Measurements from ENCODE around the gene APOD.
A peak's percentile ranks its signal among the peaks of the same experiment; 100 is the strongest.

APOD gene

DNA sequence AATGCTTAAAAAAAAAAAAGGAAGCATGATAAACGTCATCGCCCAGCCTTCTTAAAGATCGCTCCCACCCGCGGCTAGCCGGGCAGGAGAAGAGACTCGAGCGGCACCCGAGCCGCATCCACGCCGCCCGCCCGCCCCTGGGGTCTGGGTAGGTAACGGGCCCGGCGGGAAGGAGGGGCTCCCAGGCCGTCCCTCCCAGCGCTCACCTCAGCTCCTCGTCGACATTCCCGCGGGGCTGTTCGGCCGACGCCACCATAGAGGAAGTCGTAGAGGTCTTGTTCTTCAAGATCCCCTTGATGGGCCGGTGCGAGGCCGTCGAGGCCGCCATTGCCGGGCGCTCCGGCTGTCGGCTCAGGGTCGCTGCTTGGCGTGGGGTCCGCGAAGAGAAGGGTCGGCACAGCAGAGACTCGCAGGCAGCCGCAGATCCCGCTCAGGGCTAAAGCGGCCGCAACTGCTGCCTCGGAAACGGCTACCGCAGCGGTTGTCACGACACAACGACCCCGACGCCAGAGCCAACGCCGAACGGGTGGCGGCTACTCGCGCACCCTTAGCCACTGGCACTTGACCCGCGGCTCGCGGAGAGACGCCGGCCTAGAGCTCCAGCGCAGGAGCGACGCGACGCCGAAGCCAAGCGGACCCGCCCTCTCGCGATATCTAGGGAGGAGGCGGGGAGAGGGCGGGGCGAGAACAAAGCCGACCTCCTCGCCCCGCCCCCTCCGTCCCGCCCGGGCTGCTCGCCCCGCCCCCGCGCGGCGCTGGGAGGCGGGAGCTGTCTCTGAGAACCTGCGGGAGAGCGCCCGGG is 40.8 kb downstream of the APOD start, which contains the start of gene PPP1R2:
Gene PPP1R2 (minus strand): TSS at position 628 of the 802 bp plus-strand sequence. CDS start 300 bp downstream, at position 328.
- Histone ChIP-seq H3K9ac (ENCODE audit: low read depth, low read length, poor library complexity) (peak within 1 kb of the TSS; percentile 94), H2BK12ac (ENCODE audit: low read length) (no peak within 1 kb of the TSS), H3K23ac (ENCODE audit: low read depth, low read length, poor library complexity) (peak within 1 kb of the TSS; percentile 76), H2AK5ac (ENCODE audit: low read depth, low read length) (no peak within 1 kb of the TSS), H3K79me1 (ENCODE audit: low read depth, low read length) (no peaks in the 10 kb centered on the region), H4K91ac (ENCODE audit: low read depth, low read length, poor library complexity) (no peak within 1 kb of the TSS), H2BK120ac (ENCODE audit: low read depth, low read length) (no peak within 1 kb of the TSS), H3K4me2 (ENCODE audit: insufficient read depth, low read length, poor library complexity, severe bottlenecking) (peak within 1 kb of the TSS; percentile 72), H2BK15ac (ENCODE audit: low read length) (peak within 1 kb of the TSS; percentile 54), H3K14ac (ENCODE audit: low read length) (peak within 1 kb of the TSS; percentile 72), H3K27me3 (ENCODE audit: control insufficient read depth in 3 of 3, insufficient read depth in 3 of 3, low read depth in 1 of 3, low read length in 3 of 3) (peaks cover 0 to 27% (median 12%) of the 10 kb centered on the region in 3 experiments), H3K4me1 (ENCODE audit: control insufficient read depth in 2 of 2, insufficient read depth in 1 of 2, low read depth in 1 of 2, low read length in 2 of 2) (peaks cover 6 to 12% of the 10 kb centered on the region in 2 donors), H2BK5ac (ENCODE audit: low read length) (no peak within 1 kb of the TSS), H3K36me3 (replicated peaks in 1 of 2; ENCODE audit: control insufficient read depth in 2 of 2, insufficient read depth in 2 of 2, low read length in 2 of 2) (peaks cover 0 to 3% of the 10 kb centered on the region in 2 donors), H3K18ac (ENCODE audit: low read length) (peak within 1 kb of the TSS; percentile 92), H3K9me3 (replicated peaks in 1 of 2; ENCODE audit: control insufficient read depth in 2 of 2, insufficient read depth in 1 of 2, low read depth in 1 of 2, low read length in 2 of 2) (no peaks in the 10 kb centered on the region), H2AFZ (ENCODE audit: low read length) (peak within 1 kb of the TSS; percentile 89), H3K4me3 (ENCODE audit: low read length in 2 of 2) (peak within 1 kb of the TSS; percentile 81 to 97), H3K27ac (replicated peaks; ENCODE audit: low read length) (no peak within 1 kb of the TSS), H4K8ac (ENCODE audit: low read depth, low read length) (no peak within 1 kb of the TSS), H3K4ac (ENCODE audit: low read length) (no peak within 1 kb of the TSS)
- DNase-seq (ENCODE audit: low spot score): peak; percentile 93
- no CpG with 5 or more reads among the region's 95 CpGs for WGBS, 2 donors (ENCODE audit: extremely low coverage in 2 of 2, insufficient read length in 2 of 2, insufficient replicate concordance in 1 of 2)

- DNase-seq (ENCODE audit: low spot score): no peak
- Histone ChIP-seq H3K4ac (ENCODE audit: low read length) (no peak overlapping the region), H2BK15ac (ENCODE audit: low read length) (no peak overlapping the region), H2AFZ (ENCODE audit: low read length) (peak overlapping the region; percentile 89), H3K9me3 (replicated peaks in 1 of 2; ENCODE audit: control insufficient read depth in 2 of 2, insufficient read depth in 1 of 2, low read depth in 1 of 2, low read length in 2 of 2) (no peaks in the 10 kb centered on the region), H2BK5ac (ENCODE audit: low read length) (no peak overlapping the region), H3K23ac (ENCODE audit: low read depth, low read length, poor library complexity) (no peak overlapping the region), H2AK5ac (ENCODE audit: low read depth, low read length) (no peak overlapping the region), H3K18ac (ENCODE audit: low read length) (no peak overlapping the region), H2BK120ac (ENCODE audit: low read depth, low read length) (no peak overlapping the region), H3K14ac (ENCODE audit: low read length) (no peak overlapping the region), H3K4me1 (ENCODE audit: control insufficient read depth in 2 of 2, insufficient read depth in 1 of 2, low read depth in 1 of 2, low read length in 2 of 2) (peaks cover 6 to 10% of the 10 kb centered on the region in 2 donors), H4K91ac (ENCODE audit: low read depth, low read length, poor library complexity) (no peak overlapping the region), H2BK12ac (ENCODE audit: low read length) (no peak overlapping the region), H4K8ac (ENCODE audit: low read depth, low read length) (no peak overlapping the region), H3K27me3 (ENCODE audit: control insufficient read depth in 3 of 3, insufficient read depth in 3 of 3, low read depth in 1 of 3, low read length in 3 of 3) (peaks cover 0 to 27% (median 12%) of the 10 kb centered on the region in 3 experiments), H3K4me3 (ENCODE audit: low read length in 2 of 2) (peak overlapping the region; percentile 81 to 97), H3K4me2 (ENCODE audit: insufficient read depth, low read length, poor library complexity, severe bottlenecking) (peak overlapping the region; percentile 63), H3K9ac (ENCODE audit: low read depth, low read length, poor library complexity) (no peak overlapping the region), H3K36me3 (replicated peaks in 1 of 2; ENCODE audit: control insufficient read depth in 2 of 2, insufficient read depth in 2 of 2, low read length in 2 of 2) (peaks cover 0 to 3% of the 10 kb centered on the region in 2 donors), H3K27ac (replicated peaks; ENCODE audit: low read length) (no peak overlapping the region), H3K79me1 (ENCODE audit: low read depth, low read length) (no peaks in the 10 kb centered on the region)
- WGBS, 2 donors (ENCODE audit: extremely low coverage in 2 of 2, insufficient read length in 2 of 2, insufficient replicate concordance in 1 of 2): no CpG with 5 or more reads among the region's 5 CpGs
Observed at GRCh38 chr3:195542316-195542697, 41.4 kb downstream of the APOD start.

- Histone ChIP-seq H3K4me3 (ENCODE audit: low read length in 2 of 2) (no peak overlapping the region), H3K9me3 (replicated peaks in 1 of 2; ENCODE audit: control insufficient read depth in 2 of 2, insufficient read depth in 1 of 2, low read depth in 1 of 2, low read length in 2 of 2) (no peaks in the 10 kb centered on the region), H2BK12ac (ENCODE audit: low read length) (no peak overlapping the region), H3K27ac (replicated peaks; ENCODE audit: low read length) (no peak overlapping the region), H3K18ac (ENCODE audit: low read length) (no peak overlapping the region), H2AK5ac (ENCODE audit: low read depth, low read length) (no peak overlapping the region), H2BK120ac (ENCODE audit: low read depth, low read length) (no peak overlapping the region), H2BK15ac (ENCODE audit: low read length) (no peak overlapping the region), H3K14ac (ENCODE audit: low read length) (no peak overlapping the region), H4K8ac (ENCODE audit: low read depth, low read length) (no peak overlapping the region), H3K4me2 (ENCODE audit: insufficient read depth, low read length, poor library complexity, severe bottlenecking) (no peak overlapping the region), H3K4me1 (ENCODE audit: control insufficient read depth in 2 of 2, insufficient read depth in 1 of 2, low read depth in 1 of 2, low read length in 2 of 2) (peaks cover 4 to 10% of the 10 kb centered on the region in 2 donors), H3K36me3 (replicated peaks in 1 of 2; ENCODE audit: control insufficient read depth in 2 of 2, insufficient read depth in 2 of 2, low read length in 2 of 2) (peaks cover 0 to 3% of the 10 kb centered on the region in 2 donors), H3K23ac (ENCODE audit: low read depth, low read length, poor library complexity) (no peak overlapping the region), H3K27me3 (ENCODE audit: control insufficient read depth in 3 of 3, insufficient read depth in 3 of 3, low read depth in 1 of 3, low read length in 3 of 3) (peaks cover 0 to 13% (median 12%) of the 10 kb centered on the region in 3 experiments), H3K4ac (ENCODE audit: low read length) (no peak overlapping the region), H2BK5ac (ENCODE audit: low read length) (no peak overlapping the region), H4K91ac (ENCODE audit: low read depth, low read length, poor library complexity) (no peak overlapping the region), H2AFZ (ENCODE audit: low read length) (no peak overlapping the region), H3K79me1 (ENCODE audit: low read depth, low read length) (no peaks in the 10 kb centered on the region), H3K9ac (ENCODE audit: low read depth, low read length, poor library complexity) (no peak overlapping the region)
- no peak for DNase-seq (ENCODE audit: low spot score)
- WGBS, 2 donors (ENCODE audit: extremely low coverage in 2 of 2, insufficient read length in 2 of 2, insufficient replicate concordance in 1 of 2): no CpG with 5 or more reads among the region's 6 CpGs
Observed at GRCh38 chr3:195540511-195540910, 43.2 kb downstream of the APOD start.

DNA sequence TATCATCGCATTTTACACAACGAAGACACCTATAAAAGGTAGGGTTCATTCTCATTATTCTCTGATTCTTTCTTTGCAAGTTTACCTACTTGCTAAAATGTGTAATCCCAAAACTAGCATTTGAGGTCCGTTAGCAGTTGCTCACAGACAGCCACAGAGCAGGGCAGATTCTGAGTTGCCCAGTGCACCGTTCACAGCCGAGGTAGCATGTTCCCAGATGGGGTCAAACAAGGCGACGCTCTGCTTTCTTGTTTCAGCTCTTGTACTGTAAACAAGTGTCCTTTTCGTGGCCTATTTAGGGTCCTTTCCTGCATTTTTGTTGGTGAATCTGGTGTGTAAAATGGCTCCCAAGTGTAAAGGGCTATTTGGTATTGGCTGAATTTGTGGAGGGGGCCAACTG is 43.7 kb downstream of the APOD start:
- Histone ChIP-seq H3K36me3 (replicated peaks in 1 of 2; ENCODE audit: control insufficient read depth in 2 of 2, insufficient read depth in 2 of 2, low read length in 2 of 2) (peaks cover 0 to 3% of the 10 kb centered on the region in 2 donors), H2AK5ac (ENCODE audit: low read depth, low read length) (no peak overlapping the region), H3K4me1 (ENCODE audit: control insufficient read depth in 2 of 2, insufficient read depth in 1 of 2, low read depth in 1 of 2, low read length in 2 of 2) (peaks cover 4 to 10% of the 10 kb centered on the region in 2 donors), H3K9ac (ENCODE audit: low read depth, low read length, poor library complexity) (no peak overlapping the region), H3K79me1 (ENCODE audit: low read depth, low read length) (no peaks in the 10 kb centered on the region), H2BK15ac (ENCODE audit: low read length) (no peak overlapping the region), H3K4ac (ENCODE audit: low read length) (no peak overlapping the region), H4K91ac (ENCODE audit: low read depth, low read length, poor library complexity) (no peak overlapping the region), H3K18ac (ENCODE audit: low read length) (no peak overlapping the region), H3K27me3 (ENCODE audit: control insufficient read depth in 3 of 3, insufficient read depth in 3 of 3, low read depth in 1 of 3, low read length in 3 of 3) (peaks cover 0 to 12% (median 11%) of the 10 kb centered on the region in 3 experiments), H3K23ac (ENCODE audit: low read depth, low read length, poor library complexity) (no peak overlapping the region), H2BK120ac (ENCODE audit: low read depth, low read length) (no peak overlapping the region), H2BK5ac (ENCODE audit: low read length) (no peak overlapping the region), H3K4me3 (ENCODE audit: low read length in 2 of 2) (no peak overlapping the region), H2AFZ (ENCODE audit: low read length) (no peak overlapping the region), H2BK12ac (ENCODE audit: low read length) (no peak overlapping the region), H3K14ac (ENCODE audit: low read length) (no peak overlapping the region), H3K27ac (replicated peaks; ENCODE audit: low read length) (no peak overlapping the region), H4K8ac (ENCODE audit: low read depth, low read length) (no peak overlapping the region), H3K4me2 (ENCODE audit: insufficient read depth, low read length, poor library complexity, severe bottlenecking) (no peak overlapping the region), H3K9me3 (replicated peaks in 1 of 2; ENCODE audit: control insufficient read depth in 2 of 2, insufficient read depth in 1 of 2, low read depth in 1 of 2, low read length in 2 of 2) (peaks cover 0 to 2% of the 10 kb centered on the region in 2 donors)
- DNase-seq (ENCODE audit: low spot score): no peak
- WGBS, 2 donors (ENCODE audit: extremely low coverage in 2 of 2, insufficient read length in 2 of 2, insufficient replicate concordance in 1 of 2): no CpG with 5 or more reads among the region's 8 CpGs

Measured in neuronal stem cell (in vitro differentiated cells).